ENCODE measurements around the gene MAMDC4. TPM values are rescaled to one million over a fixed set of nuclear protein-coding genes. Genes with fewer than 3 reads are reported as not detected.
A peak's percentile ranks its signal among the peaks of the same experiment; 100 is the strongest.

MAMDC4 gene
- total and polyA plus RNA-seq, 2 of the 13 experiments (the other 11 are each of a cell fraction or from before 2014, with no cell fraction given) = 6.0 to 6.8 TPM

DNA sequence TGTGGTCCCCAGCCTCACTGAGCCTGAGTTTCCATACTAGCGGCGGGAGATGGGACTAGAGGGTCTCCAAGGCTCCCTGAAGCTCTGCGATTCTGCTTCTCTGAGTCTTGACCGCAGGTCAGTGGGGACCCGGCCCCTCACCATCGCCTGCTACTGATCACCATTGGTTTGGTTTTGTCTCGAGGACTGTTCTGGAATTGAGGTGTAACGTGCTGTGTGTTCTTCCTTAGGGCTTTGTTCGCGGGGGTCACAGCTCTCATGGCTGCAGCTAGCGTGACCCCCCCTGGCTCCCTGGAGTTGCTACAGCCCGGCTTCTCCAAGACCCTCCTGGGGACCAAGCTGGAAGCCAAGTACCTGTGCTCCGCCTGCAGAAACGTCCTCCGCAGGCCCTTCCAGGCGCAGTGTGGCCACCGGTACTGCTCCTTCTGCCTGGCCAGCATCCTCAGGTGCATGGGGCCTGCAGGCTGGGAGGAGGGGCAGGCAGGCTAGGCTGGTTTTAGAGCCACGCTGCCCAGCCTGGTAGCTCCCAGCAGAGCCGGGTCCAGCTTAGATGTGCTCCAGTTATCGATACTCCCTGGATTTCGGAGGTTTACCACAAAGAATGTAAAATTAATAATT is 46.4 kb downstream of the MAMDC4 start (continued):
- TF ChIP-seq, protein P1, sequence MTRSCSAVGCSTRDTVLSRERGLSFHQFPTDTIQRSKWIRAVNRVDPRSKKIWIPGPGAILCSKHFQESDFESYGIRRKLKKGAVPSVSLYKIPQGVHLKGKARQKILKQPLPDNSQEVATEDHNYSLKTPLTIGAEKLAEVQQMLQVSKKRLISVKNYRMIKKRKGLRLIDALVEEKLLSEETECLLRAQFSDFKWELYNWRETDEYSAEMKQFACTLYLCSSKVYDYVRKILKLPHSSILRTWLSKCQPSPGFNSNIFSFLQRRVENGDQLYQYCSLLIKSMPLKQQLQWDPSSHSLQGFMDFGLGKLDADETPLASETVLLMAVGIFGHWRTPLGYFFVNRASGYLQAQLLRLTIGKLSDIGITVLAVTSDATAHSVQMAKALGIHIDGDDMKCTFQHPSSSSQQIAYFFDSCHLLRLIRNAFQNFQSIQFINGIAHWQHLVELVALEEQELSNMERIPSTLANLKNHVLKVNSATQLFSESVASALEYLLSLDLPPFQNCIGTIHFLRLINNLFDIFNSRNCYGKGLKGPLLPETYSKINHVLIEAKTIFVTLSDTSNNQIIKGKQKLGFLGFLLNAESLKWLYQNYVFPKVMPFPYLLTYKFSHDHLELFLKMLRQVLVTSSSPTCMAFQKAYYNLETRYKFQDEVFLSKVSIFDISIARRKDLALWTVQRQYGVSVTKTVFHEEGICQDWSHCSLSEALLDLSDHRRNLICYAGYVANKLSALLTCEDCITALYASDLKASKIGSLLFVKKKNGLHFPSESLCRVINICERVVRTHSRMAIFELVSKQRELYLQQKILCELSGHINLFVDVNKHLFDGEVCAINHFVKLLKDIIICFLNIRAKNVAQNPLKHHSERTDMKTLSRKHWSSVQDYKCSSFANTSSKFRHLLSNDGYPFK (CRISPR knock-in tag; IDR thresholded peaks at IDR 0.05; ENCODE audit: borderline replicate concordance) = no peak
- TF ChIP-seq ZNF788 (CRISPR knock-in tag; IDR thresholded peaks at IDR 0.05; ENCODE audit: borderline replicate concordance) = no peak
- no peak for TF ChIP-seq RXRA (CRISPR knock-in tag; IDR thresholded peaks at IDR 0.05)

- WGBS (ENCODE audit: low lambda C conversion rate) = 90% methylated on average over 9 of the region's 9 CpGs
- H3K79me2 ChIP-seq (ENCODE audit: insufficient read depth, low read length) = peaks cover 32% of the 10 kb centered on the region
- no peak for TF ChIP-seq ZNF75D (CRISPR knock-in tag; IDR thresholded peaks at IDR 0.05; ENCODE audit: borderline replicate concordance)
- TF ChIP-seq ZBTB38 (CRISPR knock-in tag; IDR thresholded peaks at IDR 0.05) = peak; percentile 57; the same call in 1 of the 2 replicates
- H3K4me2 ChIP-seq (ENCODE audit: low read depth, low read length) = no peak overlapping the region
- H3K27ac ChIP-seq (ENCODE audit: extremely low read length, insufficient read depth, low read length) = no peak overlapping the region
- H2AFZ ChIP-seq (ENCODE audit: low read length) = no peak overlapping the region
- intact Hi-C loops (cut with micrococcal nuclease; ENCODE audit: unreplicated experiment) (no loop called here), in situ Hi-C loops (cut with HindIII; ENCODE audit: extremely low pct_ligation_motif_present, low pct_unique_long_range_greater_than_20kb) (no loop called here)
- no peaks in the 10 kb centered on the region for H3K27me3 ChIP-seq (ENCODE audit: control insufficient read depth in 1 of 2, insufficient read depth in 2 of 2, low read length in 2 of 2)
- peaks cover 17 to 38% of the 10 kb centered on the region in 2 experiments for H3K36me3 ChIP-seq (replicated peaks in 1 of 2; ENCODE audit: control insufficient read depth in 1 of 2, insufficient read depth in 2 of 2, low read length in 2 of 2)
- BruUV-seq (replicated peaks) = no TSS peak
- no peak overlapping the region for H3K4me3 ChIP-seq (replicated peaks in 1 of 3; ENCODE audit: insufficient read depth in 1 of 3, low read depth in 2 of 3, low read length in 3 of 3)
- no peak for DNase-seq (ENCODE audit: low spot score)
- H3K9me3 ChIP-seq (ENCODE audit: low read length) = no peaks in the 10 kb centered on the region
- H4K20me1 ChIP-seq (ENCODE audit: insufficient read depth, low read length) = peaks cover 12% of the 10 kb centered on the region
- peaks cover 27% of the 10 kb centered on the region for H3K4me1 ChIP-seq (ENCODE audit: insufficient read depth, low read length)
- no peak for ATAC-seq
- FAIRE-seq = no peak
- ChIA-PET POLR2A (no interaction called here), CTCF (ENCODE audit: low intra/inter-chr PET ratio, low total read pairs) (no interaction called here)
- no peak overlapping the region for H3K9ac ChIP-seq (ENCODE audit: insufficient read depth, low read depth, low read length)
Measured at GRCh38 chr9:136899196-136899595, 47.0 kb downstream of the MAMDC4 start.
